Vagina (tissue), 2 donors: Measurements from ENCODE around the gene LAMB4.

ENCODE experiments used
- POLR2AphosphoS5 ChIP-seq, 2 donors: sonication (generic); formaldehyde crosslinking; IDR thresholded peaks; one replicate each; pipeline ENCODE4 v1.9.0; 2017; ENCODE audit warnings: antibody characterized with exemption in 2 of 2, mild to moderate bottlenecking in 2 of 2, low read depth in 1 of 2; ENCODE audit not compliant: insufficient read depth in 1 of 2
- TF ChIP-seq, protein P1 (sequence below), 3 experiments: fragments of 450-650 bp in 2 of 3; fragments of 200-600 bp in 1 of 3; sonication (generic) in 1 of 3; IDR thresholded peaks; one replicate each; pipeline ENCODE4 v1.5.1; 2017 to 2019; ENCODE audit warnings: antibody characterized with exemption in 3 of 3, mild to moderate bottlenecking in 2 of 3, moderate library complexity in 2 of 3

DNA sequence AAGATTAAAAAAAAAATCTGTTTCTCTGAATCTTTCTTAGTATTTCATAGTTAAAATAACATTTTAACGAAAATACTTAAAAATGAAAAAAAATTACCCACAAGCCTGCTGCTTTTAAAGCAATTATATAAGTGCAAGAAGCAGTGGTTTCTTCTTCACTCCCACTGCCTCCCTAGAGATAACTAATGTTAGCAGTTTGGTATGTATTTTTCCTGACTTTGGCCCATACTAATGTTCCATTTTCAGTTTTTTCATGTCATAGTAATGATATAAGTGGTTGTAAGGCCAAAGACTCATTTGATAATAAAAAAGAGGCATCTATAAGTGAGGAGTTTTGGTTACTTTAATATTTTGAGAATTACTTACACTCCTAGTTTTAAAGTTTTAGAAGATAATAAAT is 102.9 kb downstream of the LAMB4 start:
- TF ChIP-seq, protein P1, sequence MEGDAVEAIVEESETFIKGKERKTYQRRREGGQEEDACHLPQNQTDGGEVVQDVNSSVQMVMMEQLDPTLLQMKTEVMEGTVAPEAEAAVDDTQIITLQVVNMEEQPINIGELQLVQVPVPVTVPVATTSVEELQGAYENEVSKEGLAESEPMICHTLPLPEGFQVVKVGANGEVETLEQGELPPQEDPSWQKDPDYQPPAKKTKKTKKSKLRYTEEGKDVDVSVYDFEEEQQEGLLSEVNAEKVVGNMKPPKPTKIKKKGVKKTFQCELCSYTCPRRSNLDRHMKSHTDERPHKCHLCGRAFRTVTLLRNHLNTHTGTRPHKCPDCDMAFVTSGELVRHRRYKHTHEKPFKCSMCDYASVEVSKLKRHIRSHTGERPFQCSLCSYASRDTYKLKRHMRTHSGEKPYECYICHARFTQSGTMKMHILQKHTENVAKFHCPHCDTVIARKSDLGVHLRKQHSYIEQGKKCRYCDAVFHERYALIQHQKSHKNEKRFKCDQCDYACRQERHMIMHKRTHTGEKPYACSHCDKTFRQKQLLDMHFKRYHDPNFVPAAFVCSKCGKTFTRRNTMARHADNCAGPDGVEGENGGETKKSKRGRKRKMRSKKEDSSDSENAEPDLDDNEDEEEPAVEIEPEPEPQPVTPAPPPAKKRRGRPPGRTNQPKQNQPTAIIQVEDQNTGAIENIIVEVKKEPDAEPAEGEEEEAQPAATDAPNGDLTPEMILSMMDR (IDR thresholded peaks at IDR 0.05): no peak
- no peak for TF ChIP-seq POLR2AphosphoS5 (IDR thresholded peaks at IDR 0.05; ENCODE audit: insufficient read depth in 1 of 2, low read depth in 1 of 2)
